BE2C (cell line): Measurements from ENCODE around the gene NEURL1.
A peak's percentile ranks its signal among the peaks of the same experiment; 100 is the strongest.
"Not testable (repeated sequence)": the region's sequence is repeated elsewhere in the genome, so short reads cannot be mapped to it uniquely, and the experiment has no call there.

ENCODE experiments used
- DNase-seq: peaks from one replicate; pipeline ENCODE4 v3.0.0-alpha.2; 2020
- H3K27me3 ChIP-seq: fragments of 250-450 bp; sonication (Bioruptor Pico); 2 replicates; pipeline ENCODE4 v1.5.1; 2020; ENCODE audit warnings: mild to moderate bottlenecking
- H3K36me3 ChIP-seq: fragments of 250-450 bp; sonication (Bioruptor Pico); 2 replicates; pipeline ENCODE4 v1.5.1; 2020; ENCODE audit warnings: mild to moderate bottlenecking
- H3K4me1 ChIP-seq: fragments of 250-450 bp; sonication (Bioruptor Pico); 2 replicates; pipeline ENCODE4 v1.5.1; 2020
- H3K4me3 ChIP-seq: 2 replicates; pipeline ENCODE4 v1.5.1; 2011; ENCODE audit warnings: low read depth, low read length
- H3K9me3 ChIP-seq: fragments of 250-450 bp; sonication (Bioruptor Pico); 2 replicates; pipeline ENCODE4 v1.5.1; 2020
- TF ChIP-seq, protein P1 (sequence below): IDR thresholded peaks from 2 replicates; pipeline ENCODE4 v1.5.1; 2012; ENCODE audit warnings: mild to moderate bottlenecking, low read depth, low read length

NEURL1 gene

GRCh38 chr10:103502849-103503660 is 9.6 kb downstream of the NEURL1 start:
- Histone ChIP-seq H3K4me3 (no peak overlapping the region), H3K9me3 (no peaks in the 10 kb centered on the region), H3K27me3 (no peaks in the 10 kb centered on the region), H3K36me3 (no peaks in the 10 kb centered on the region), H3K4me1 (peaks cover 17% of the 10 kb centered on the region)
- DNase-seq, result peak; percentile 71
- TF ChIP-seq, protein P1, sequence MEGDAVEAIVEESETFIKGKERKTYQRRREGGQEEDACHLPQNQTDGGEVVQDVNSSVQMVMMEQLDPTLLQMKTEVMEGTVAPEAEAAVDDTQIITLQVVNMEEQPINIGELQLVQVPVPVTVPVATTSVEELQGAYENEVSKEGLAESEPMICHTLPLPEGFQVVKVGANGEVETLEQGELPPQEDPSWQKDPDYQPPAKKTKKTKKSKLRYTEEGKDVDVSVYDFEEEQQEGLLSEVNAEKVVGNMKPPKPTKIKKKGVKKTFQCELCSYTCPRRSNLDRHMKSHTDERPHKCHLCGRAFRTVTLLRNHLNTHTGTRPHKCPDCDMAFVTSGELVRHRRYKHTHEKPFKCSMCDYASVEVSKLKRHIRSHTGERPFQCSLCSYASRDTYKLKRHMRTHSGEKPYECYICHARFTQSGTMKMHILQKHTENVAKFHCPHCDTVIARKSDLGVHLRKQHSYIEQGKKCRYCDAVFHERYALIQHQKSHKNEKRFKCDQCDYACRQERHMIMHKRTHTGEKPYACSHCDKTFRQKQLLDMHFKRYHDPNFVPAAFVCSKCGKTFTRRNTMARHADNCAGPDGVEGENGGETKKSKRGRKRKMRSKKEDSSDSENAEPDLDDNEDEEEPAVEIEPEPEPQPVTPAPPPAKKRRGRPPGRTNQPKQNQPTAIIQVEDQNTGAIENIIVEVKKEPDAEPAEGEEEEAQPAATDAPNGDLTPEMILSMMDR, result no peak

GRCh38 chr10:103503777-103504176 is 10.3 kb downstream of the NEURL1 start:
- H3K36me3 ChIP-seq, H3K27me3 ChIP-seq, DNase-seq, H3K4me3 ChIP-seq, H3K9me3 ChIP-seq: not testable (repeated sequence)
- H3K4me1 ChIP-seq, result peaks cover 20% of the 10 kb centered on the region

DNA sequence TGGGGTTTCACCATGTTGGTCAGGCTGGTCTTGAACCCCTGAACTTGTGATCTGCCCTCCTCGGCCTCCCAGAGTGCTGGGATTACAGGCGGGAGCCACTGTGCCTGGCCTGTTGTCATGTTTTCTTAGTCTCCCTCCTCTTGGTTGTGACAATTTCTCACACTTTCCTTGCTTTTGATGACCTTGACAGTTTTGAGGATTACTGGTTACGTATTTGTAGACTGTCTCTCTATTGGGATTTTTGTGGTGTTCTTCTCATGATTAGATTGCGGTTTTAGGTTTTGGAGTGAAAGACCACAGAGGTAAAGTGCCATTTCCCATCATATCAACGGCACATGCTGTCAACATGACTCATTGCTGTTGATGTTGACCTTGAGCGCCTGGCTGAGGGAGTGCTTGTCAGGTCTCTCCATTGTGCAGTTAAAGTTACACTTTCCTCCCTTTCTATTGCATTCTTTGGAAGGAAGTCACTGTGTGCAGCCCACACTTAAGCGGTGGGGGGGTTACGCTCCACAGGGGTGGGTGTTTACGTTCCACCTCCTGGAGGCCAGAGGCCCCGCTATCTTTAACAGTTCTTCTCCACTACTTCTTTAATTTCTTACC is 10.8 kb downstream of the NEURL1 start:
- Histone ChIP-seq H3K36me3 (no peaks in the 10 kb centered on the region), H3K4me3 (no peak overlapping the region), H3K9me3 (no peaks in the 10 kb centered on the region), H3K4me1 (peaks cover 20% of the 10 kb centered on the region), H3K27me3 (no peaks in the 10 kb centered on the region)
- TF ChIP-seq, protein P1, result no peak
- no peak for DNase-seq

DNA sequence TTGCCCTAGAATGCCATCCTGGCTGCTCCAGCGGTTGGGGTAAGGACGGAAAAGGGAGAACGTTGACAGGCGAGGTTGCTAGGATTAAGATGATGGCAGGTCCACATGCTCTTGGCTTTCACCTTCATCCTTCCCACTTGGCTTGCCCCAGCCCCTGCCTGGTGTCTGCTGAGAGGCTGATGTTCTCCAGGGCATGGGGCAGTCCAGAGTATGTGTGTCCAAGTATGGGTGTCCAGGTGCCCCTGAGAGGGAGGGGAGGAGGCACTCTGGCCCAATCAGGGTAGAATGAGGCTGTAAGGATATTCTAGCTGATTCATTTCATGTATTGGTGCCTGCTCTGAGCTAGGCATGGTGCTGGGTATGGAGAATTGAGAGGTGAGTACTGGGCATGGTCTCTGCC is 12.6 kb downstream of the NEURL1 start:
- Histone ChIP-seq H3K36me3 (no peaks in the 10 kb centered on the region), H3K4me1 (peaks cover 20% of the 10 kb centered on the region), H3K4me3 (no peak overlapping the region), H3K27me3 (no peaks in the 10 kb centered on the region), H3K9me3 (no peaks in the 10 kb centered on the region)
- no peak for DNase-seq
- TF ChIP-seq, protein P1, result no peak

GRCh38 chr10:103507235-103508191 is 14.0 kb downstream of the NEURL1 start:
- peaks cover 20% of the 10 kb centered on the region for H3K4me1 ChIP-seq
- DNase-seq, result peak; percentile 64
- no peak overlapping the region for H3K4me3 ChIP-seq
- no peaks in the 10 kb centered on the region for H3K36me3 ChIP-seq
- no peaks in the 10 kb centered on the region for H3K9me3 ChIP-seq
- TF ChIP-seq, protein P1, result no peak
- H3K27me3 ChIP-seq, result no peaks in the 10 kb centered on the region

DNA sequence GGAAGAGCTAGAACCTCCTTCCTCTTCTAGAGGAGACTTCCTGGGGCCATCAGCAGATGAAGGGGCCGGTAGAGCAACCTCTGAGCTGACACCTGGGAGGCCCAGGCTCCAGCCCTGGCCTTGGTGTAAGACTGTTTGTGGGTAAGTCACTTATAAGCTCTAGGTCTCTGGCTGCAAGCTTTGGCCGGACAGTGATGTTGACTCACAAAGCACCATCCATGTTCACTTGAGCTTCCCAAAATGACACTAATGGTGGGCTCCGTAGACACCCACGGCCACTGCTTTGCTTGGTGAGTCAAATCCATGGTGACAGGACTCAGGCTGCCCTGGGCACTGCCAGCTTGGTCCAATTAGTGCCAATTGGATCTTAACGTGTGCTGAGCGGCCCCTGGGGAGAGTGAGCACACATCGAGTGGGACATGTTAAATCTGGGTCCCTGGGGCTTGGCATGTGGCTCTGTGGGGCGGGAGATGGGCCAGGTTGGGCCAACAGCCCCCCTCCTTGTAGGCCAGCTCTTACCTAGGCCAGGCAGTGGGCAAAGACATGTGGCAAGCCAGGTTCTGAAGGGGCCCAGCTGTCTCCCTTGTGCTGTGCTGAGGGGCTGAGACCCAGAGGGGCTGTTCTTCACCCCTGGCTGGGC is 16.7 kb downstream of the NEURL1 start:
- Histone ChIP-seq H3K27me3 (no peaks in the 10 kb centered on the region), H3K4me3 (no peak overlapping the region), H3K4me1 (peaks cover 5% of the 10 kb centered on the region; the same call in 1 of the 2 replicates), H3K9me3 (no peaks in the 10 kb centered on the region), H3K36me3 (no peaks in the 10 kb centered on the region)
- TF ChIP-seq, protein P1, result no peak
- no peak for DNase-seq
